GM12801 (cell line): ENCODE measurements around the gene AGAP2.

ENCODE experiments used
- CTCF ChIP-seq: IDR thresholded peaks from one replicate; pipeline ENCODE4 v1.5.1; 2011; ENCODE audit warnings: control low read depth; ENCODE audit not compliant: insufficient read length; ENCODE audit errors: extremely low read depth

Gene AGAP2

DNA sequence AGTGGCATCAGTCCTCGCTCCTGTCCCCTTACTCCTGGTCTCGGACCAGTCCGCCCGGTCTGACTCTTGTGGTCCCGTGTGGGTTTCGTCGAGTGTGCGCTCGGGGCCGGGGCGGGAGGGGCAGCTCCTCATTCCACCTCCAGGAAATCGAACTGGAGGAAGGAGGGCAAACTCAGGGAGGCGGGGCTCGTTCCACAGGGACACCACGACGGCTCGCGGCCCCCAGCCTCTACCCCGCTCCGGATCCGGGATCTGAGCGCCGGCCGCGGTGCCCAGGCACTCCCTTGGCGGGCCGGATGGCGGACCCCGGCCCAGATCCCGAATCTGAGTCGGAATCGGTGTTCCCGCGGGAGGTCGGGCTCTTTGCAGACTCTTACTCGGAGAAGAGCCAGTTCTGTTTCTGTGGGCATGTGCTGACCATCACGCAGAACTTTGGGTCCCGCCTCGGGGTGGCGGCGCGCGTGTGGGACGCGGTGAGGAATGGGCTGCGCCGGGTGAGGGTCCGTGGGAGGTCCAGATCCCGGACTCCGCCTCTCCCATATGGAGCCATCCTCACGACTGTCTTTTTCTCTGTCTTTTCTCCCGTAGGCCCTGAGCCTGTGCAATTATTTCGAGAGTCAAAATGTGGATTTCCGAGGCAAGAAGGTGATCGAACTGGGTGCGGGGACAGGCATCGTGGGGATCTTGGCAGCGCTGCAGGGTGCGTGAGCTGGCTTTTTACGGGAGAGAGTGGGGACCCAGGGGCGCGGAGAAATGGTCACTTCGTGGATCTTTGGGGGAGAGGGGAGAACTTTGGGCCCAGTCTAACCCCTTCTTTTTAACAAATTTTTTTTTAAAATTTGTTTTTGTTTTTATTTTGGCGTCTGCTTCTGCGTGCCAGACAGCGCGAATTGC lies 34.1 kb upstream of the AGAP2 start, which contains the start of gene EEF1AKMT3:
Gene EEF1AKMT3, plus strand, starts transcription at position 186 of the 894 bp plus-strand sequence. Its CDS starts 111 bp downstream, at position 297.
- no peak for TF ChIP-seq CTCF

DNA sequence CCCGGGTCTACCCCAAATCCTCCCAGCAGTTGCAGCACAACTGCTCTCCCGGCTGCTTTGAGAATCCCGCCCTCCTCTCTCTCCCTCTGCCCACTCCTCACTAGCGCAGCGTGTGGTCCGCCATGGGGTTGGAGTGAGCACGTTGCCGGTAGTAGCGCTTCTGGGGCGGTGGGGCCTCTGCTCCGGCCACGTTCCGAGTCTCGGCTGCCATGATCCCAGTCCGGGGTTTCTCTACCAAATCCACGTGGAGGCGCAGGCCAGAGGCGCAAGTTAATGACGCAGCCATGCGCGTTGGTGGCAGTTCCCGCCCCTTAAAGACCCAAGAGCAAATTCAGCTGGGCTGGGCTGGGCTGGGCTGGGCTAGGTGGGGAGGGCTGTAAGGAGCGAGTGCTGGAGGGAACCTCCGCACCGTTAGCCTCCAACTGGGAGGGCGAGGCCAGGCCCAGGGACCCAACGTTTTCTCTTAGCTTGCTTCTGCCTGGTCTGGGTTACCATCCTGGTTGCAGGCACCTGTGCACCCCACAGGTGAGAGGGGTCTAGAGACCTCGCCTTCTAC lies 33.4 kb upstream of the AGAP2 start, which contains the start of gene METTL1:
Gene METTL1, minus strand, starts transcription at position 233 of the 556 bp plus-strand sequence. Its CDS starts 22 bp downstream, at position 211.
- TF ChIP-seq CTCF: no peak

- no peak for TF ChIP-seq CTCF
These were observed 32.8 kb upstream of the AGAP2 start for GRCh38 chr12:57771236-57771872.

DNA sequence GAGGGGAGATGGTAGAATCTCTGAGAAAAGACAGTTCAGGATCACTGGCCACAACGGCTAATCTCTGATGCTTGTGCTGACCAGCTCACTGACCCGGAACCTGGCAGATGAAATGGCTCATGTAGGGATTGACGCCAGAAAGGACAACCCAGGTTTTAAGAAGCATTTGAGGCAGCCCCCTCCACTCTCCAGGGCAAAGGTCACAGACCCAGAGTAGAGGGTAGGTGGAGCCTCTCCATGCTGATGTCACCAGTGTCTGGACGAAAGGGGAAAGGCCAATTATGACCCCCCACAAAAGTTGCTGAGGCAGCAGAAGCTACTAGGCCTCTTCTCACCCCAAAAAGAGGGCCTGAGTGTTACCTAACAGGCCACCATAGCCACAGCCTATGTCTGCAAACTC lies 32.2 kb upstream of the AGAP2 start:
- TF ChIP-seq CTCF: no peak

DNA sequence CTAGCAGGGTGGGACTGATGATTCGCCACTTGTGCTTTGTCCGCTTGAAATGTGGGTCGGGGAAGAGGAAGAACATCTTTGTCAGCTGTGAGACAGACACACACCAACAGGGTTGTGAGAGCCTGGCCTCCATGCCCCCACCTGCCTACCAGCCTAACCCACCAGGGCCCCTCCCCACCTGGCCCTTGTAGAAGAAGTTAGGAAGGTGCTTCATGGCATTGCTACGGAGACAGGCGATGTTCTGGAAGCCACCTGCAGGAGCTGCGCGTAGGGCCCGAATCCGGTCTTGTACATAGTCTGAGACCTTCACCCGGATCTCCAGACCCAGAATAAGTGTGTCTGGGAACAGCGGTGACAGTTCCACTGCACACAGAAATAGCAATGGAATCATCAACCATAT lies 31.1 kb upstream of the AGAP2 start:
- no peak for TF ChIP-seq CTCF

GRCh38 chr12:57767876-57768275 lies 29.3 kb upstream of the AGAP2 start:
- TF ChIP-seq CTCF: no peak

DNA sequence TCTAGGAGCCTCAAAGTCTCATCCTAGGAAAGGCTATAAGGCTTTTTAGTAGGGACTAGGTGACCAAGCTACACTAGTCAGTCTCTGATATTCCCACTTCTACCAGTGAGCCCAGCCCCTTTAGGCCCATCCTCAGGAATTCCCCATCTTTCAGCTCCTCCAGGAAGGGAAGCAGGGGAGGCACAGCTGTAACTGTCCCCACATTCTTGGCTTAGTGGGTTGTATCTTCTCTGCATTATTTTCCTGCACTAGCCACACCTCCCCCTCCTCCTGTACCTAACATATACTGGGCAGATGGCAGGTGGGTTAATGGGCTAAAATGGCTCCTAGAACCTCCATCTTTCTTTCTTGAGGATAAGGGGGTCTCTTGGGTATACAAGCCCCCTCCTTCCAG lies 28.8 kb upstream of the AGAP2 start:
- no peak for TF ChIP-seq CTCF
